Activated CD8-positive, alpha-beta T cell treated with anti-CD3 and anti-CD28 coated beads, Interleukin-2, amount 10 ng/mL, durations not matched to agents 7 days and 5 days (primary cell): ENCODE measurements around the gene VIPR1. TPM values are rescaled to one million over a fixed set of nuclear protein-coding genes. Genes with fewer than 3 reads are reported as not detected.

Experiments
- ATAC-seq: fragments of 150-1000 bp; cut with Tn5 transposase; one replicate; pipeline ENCODE4 v1.10.0; 2021; ENCODE audit warnings: moderate library complexity
- CTCF ChIA-PET: fragments of 350-600 bp; sonication (Branson Sonifier 250); formaldehyde crosslinking; loops from one replicate; lab custom pipeline; 2021; ENCODE audit warnings: antibody characterized with exemption; lab: Charles Lee
- POLR2A ChIA-PET: fragments of 350-600 bp; sonication (Branson Sonifier 250); formaldehyde crosslinking; loops from one replicate; lab custom pipeline; 2021; ENCODE audit warnings: antibody characterized with exemption; lab: Charles Lee
- DNase-seq: peaks from one replicate; pipeline ENCODE4 v3.0.0-alpha.2; 2020
- H3K27ac Mint-ChIP-seq: one replicate; pipeline ENCODE4 v1.8.0; 2021; ENCODE audit warnings: mild to moderate bottlenecking, mixed read lengths
- H3K27me3 Mint-ChIP-seq: one replicate; pipeline ENCODE4 v1.8.0; 2021; ENCODE audit warnings: low read depth, mixed read lengths
- H3K36me3 Mint-ChIP-seq: one replicate; pipeline ENCODE4 v1.8.0; 2021; ENCODE audit warnings: low read depth, mixed read lengths
- H3K4me1 Mint-ChIP-seq: one replicate; pipeline ENCODE4 v1.8.0; 2021; ENCODE audit warnings: low read depth, mixed read lengths
- H3K4me3 Mint-ChIP-seq: one replicate; pipeline ENCODE4 v1.8.0; 2021; ENCODE audit warnings: mild to moderate bottlenecking, mixed read lengths
- H3K9me3 Mint-ChIP-seq: one replicate; pipeline ENCODE4 v1.8.0; 2022; ENCODE audit warnings: mixed read lengths; ENCODE audit not compliant: insufficient read depth
- total RNA-seq, 2 experiments: library from RNA; stranded (reverse); gene quantifications; one replicate each; pipeline ENCODE4 v1.2.3, GENCODE V29; 2021

VIPR1 gene
- total RNA-seq, 2 experiments from 2014 or later, result 9.1 to 9.5 TPM

DNA sequence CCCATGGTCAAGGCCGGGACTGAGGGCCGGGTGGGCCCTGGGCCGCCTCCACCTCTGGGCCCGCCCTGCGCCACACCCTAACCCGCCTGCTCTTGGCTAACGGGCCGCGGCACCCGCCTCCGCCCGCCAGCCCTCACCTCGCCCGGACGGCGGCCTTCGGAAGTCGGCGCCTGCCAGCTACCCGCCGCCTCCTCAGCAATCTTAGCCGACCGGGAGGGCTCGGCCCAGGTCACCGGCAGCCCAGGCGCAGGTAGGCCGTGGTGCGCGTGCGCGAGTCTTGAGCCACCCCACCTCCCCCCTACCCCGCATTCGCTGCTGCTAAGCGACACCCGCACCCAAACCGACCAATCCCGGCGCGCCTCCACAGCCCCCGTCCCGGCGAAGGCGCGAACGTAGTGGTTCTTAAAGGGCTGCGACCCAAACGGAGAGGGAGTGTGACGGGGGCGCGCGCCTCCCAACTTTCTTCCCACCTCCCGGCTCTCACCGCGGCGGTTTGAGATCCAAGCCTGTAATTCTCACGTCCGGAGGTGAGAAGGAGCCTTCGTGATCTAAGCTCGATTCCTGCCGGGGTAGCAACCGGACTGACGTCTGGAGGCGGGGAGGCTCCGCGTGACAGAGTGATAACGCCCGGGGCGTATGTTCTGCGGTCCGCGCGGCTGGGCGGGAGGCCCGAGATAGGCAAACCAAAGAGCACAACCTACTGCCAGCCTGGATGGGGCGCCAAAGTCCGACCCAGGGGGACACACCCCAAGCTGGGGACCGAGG is 79.4 kb downstream of the VIPR1 start, which contains the start of gene SEC22C:
Gene SEC22C (minus strand): TSS at position 259 of the 765 bp plus-strand sequence. CDS start 12,921 bp downstream, outside the sequence.
- ATAC-seq, result peak; percentile 93
- Mint-ChIP-seq H3K9me3 (no peaks in the 10 kb centered on the region), H3K27me3 (no peaks in the 10 kb centered on the region), H3K4me1 (peaks cover 46% of the 10 kb centered on the region), H3K36me3 (peaks cover 30% of the 10 kb centered on the region), H3K27ac (peak within 1 kb of the TSS; percentile 91), H3K4me3 (peak within 1 kb of the TSS; percentile 87)
- peak; percentile 97 for DNase-seq
- CTCF ChIA-PET, result interaction anchor here (1.0 to 3.5 kb wide), 18 partner anchors 9 to 163 kb away, joined by 3 to 25 read pairs (median 5); partner anchors contain the start of genes NKTR and SS18L2
- POLR2A ChIA-PET, result interaction anchor here (0.9 to 4.3 kb wide), 7 partner anchors 9 to 32 kb away, joined by 3 to 32 read pairs (median 8); partner anchors contain the start of genes NKTR and SS18L2

DNA sequence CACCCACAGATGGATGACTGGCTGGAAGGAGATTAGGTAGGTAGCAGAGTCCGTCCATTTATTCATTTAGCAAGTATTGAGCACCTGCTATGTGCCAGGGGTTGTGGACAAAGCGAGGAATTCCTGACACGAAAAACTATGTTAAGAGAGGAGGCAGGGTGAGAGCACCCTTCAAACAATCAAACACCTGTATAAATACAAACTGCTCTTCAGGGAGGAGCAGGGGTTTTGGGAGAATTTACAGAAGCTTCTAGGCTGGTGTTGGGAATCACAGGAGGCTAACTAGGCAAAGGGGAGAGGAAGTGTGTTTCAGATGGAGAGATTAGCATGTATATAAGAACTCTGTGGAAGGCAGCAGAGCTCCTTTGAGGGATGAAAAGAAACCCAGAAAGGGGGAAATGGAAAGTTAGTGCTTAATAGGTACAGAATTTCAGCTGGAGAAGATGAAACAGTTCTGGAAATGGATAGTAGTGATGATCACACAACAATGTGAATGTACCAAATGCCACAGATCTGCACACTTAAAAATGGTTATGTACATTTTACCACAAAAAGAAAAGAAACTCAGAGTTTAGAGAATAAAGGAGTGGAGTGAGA is 80.1 kb downstream of the VIPR1 start:
- H3K27me3 Mint-ChIP-seq, result no peaks in the 10 kb centered on the region
- ChIA-PET POLR2A (interaction anchor here (0.9 to 4.3 kb wide), 7 partner anchors 8 to 33 kb away, joined by 3 to 32 read pairs (median 4); partner anchors contain the start of genes NKTR and SS18L2), CTCF (interaction anchor here (0.6 to 3.5 kb wide), 18 partner anchors 8 to 162 kb away, joined by 3 to 25 read pairs (median 5); partner anchors contain the start of genes NKTR and SS18L2)

More for the DNA sequence above, 80.1 kb downstream of the VIPR1 start:
- DNase-seq (no peak), ATAC-seq (no peak)
- Mint-ChIP-seq H3K4me1 (peaks cover 43% of the 10 kb centered on the region), H3K36me3 (peaks cover 24% of the 10 kb centered on the region), H3K9me3 (no peaks in the 10 kb centered on the region), H3K27ac (peak overlapping the region; percentile 91), H3K4me3 (peak overlapping the region; percentile 87)

Other genes starting within 250 kb of the VIPR1 start
- not detected for gene CCK, start 236.5 kb upstream of the VIPR1 start, total RNA-seq
- gene LYZL4, start 92.0 kb upstream of the VIPR1 start, total RNA-seq, result not detected
- 10 to 100 TPM; 49.3 to 51.4 TPM for gene SEC22C, start 79.3 kb downstream of the VIPR1 start, total RNA-seq
- 10 to 100 TPM; 68.6 to 68.7 TPM for gene SS18L2, start 88.2 kb downstream of the VIPR1 start, total RNA-seq
- 10 to 100 TPM; 85.9 to 90.3 TPM for gene NKTR, start 98.0 kb downstream of the VIPR1 start, total RNA-seq
- under 1 TPM; 0.18 to 0.34 TPM for gene ZBTB47, start 151.1 kb downstream of the VIPR1 start, total RNA-seq
- not detected for gene KLHL40, start 182.9 kb downstream of the VIPR1 start, total RNA-seq
- not detected for gene HHATL, start 200.2 kb downstream of the VIPR1 start, total RNA-seq